HG03280 (cell line): ENCODE results near the gene RPS14.
A peak's percentile ranks its signal among the peaks of the same experiment; 100 is the strongest.
"Not testable (repeated sequence)": the region's sequence is repeated elsewhere in the genome, so short reads cannot be mapped to it uniquely, and the experiment has no call there.

ENCODE experiments used
- ATAC-seq: cut with Tn5 transposase; IDR thresholded peaks from one replicate; pipeline ENCODE4 v1.9.1; 2021; ENCODE audit warnings: mild to moderate bottlenecking, moderate library complexity; ENCODE audit not compliant: unreplicated experiment

RPS14 gene

DNA sequence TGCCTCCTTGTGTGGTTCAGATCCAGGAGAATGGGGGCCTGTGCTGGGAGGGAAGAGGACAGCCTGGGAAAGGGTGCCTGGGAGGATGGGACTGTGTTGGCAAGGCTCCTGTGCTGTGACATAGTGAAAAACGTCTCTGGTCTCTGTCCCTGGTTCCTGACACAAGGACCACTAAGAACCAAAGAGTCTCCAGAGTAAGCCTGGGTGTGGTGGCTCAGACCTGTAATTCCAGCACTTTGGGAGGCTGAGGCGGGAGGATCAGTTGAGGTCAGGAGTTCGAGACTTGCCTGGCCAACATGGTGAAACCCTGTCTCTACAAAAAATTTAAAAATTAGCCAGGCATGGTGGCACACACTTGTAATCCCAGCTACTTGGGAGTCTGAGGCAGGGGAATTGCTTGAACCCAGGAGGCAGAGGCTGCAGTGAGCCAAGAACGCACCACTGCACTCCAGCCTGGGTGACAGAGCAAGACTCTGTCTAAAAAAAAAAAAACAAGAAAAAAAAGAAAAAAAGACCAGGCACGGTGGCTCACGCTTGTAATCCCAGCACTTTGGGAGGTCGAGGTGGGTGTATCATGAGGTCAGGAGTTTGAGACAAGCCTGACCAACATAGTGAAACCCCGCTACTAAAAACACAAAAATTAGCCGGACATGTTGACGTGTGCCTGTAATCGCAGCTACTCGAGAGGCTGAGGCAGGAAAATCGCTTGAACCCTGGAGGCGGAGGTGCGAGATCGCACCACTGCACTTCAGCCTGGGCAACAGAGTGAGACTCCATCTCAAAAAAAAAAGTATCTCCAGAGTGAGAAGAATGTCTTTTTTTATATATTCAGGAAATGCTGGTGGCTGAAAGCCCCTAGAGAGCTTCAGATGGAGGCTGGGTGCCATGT, 35.4 kb downstream of the RPS14 start:
- ATAC-seq: not testable (repeated sequence)

- no peak for ATAC-seq
These were observed 36.2 kb downstream of the RPS14 start for GRCh38 chr5:150413176-150413901.

GRCh38 chr5:150412319-150413175, 37.0 kb downstream of the RPS14 start, which contains the start of gene CD74:
CD74 (minus strand) TSS chr5:150412910; CDS start chr5:150412749, 161 bp downstream.
- peak; percentile 68 for ATAC-seq

- ATAC-seq: peak; percentile 25
These were observed 38.1 kb downstream of the RPS14 start for GRCh38 chr5:150411245-150411979.

- ATAC-seq: peak; percentile 23
These were observed 38.9 kb downstream of the RPS14 start for GRCh38 chr5:150410524-150411244.

DNA sequence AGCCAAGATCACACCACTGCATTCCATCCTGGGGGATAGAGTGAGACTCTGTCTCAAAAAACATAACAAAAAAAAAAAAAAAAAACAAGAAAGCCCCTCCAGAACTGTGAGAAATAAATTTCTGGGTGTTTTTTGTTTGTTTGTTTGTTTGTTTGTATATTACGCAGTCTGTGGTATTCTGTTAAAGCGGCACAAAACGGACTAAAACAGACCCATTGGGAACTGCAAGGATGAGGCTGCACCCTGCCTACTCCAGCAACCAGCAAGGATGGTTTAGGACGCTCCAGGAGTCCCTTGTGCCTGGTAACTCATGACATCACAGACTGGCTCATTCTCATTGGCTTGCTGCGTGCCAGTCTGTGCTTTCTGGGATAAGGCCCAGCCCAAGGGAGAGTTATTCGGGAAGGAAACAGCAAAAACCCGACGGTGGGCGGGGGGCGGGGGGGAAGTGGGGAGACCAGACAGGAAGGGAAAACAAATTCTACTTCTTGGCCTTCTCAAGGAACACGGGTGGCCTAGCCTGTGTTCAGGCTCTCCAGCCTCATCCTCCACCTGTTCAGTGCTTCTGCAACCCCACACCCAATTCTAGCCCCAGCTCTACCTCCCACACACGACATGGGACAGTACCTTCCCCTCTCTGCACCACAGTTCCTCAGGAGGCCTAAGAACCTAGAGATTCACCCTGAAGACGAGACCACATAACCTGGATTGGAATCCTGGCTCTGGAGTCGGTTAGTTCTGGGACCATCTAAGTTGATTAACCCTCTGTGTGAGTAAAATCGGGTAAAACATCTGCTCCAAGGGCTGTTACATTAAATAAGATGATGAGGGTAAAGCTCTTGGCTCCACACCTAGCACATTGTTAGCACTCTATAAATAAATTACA, 39.7 kb downstream of the RPS14 start:
- ATAC-seq: peak; percentile 36

- ATAC-seq: no peak
These were observed 41.2 kb downstream of the RPS14 start for GRCh38 chr5:150408231-150408943.

GRCh38 chr5:150407096-150407720, 42.3 kb downstream of the RPS14 start:
- ATAC-seq: no peak

- ATAC-seq: no peak
These were observed 42.8 kb downstream of the RPS14 start for GRCh38 chr5:150406723-150407095.

GRCh38 chr5:150406103-150406722, 43.3 kb downstream of the RPS14 start:
- ATAC-seq: no peak

DNA sequence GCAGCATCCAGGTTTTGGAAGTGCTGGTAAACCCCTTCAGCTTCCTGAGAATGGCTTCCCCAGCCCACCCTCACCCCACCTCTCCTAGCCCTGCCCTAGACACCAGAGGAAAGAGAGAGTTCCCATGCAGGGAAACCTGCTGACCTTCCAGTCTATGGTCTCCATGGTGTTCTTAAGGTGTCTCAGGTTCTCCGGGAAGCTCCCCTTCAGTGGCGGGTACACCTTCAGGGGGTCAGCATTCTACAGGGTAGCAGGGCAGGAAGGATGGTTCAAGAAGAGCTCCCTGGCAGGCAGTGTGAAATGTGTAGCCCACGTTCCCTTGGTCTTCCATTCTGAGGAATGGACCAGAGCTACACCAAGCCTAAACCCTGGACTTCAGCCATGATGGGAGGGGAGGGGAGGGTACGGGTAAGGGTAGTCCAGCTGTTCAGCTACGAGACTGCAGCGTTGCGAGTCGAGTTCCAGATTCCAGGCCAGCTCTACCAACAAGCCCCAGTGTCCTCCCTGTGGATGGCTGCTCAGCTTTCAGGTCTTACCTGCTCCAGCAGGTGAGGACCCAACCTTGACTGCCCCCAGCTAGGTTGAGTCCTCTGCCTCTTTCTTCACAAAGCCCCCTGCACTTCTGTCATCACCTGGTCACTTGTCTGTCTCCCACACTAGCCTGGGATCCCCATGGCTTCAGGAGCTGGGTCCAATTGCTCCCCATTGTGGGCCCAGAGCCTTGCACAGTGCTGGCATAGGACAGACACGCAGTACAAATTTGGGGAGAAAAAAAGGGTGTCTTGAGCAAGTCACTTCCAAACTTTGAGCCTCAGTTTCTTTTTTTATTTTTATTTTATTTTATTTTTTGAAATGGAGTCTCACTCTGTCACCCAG, 44.4 kb downstream of the RPS14 start:
- no peak for ATAC-seq

GRCh38 chr5:150404535-150404934, 45.0 kb downstream of the RPS14 start:
- no peak for ATAC-seq

DNA sequence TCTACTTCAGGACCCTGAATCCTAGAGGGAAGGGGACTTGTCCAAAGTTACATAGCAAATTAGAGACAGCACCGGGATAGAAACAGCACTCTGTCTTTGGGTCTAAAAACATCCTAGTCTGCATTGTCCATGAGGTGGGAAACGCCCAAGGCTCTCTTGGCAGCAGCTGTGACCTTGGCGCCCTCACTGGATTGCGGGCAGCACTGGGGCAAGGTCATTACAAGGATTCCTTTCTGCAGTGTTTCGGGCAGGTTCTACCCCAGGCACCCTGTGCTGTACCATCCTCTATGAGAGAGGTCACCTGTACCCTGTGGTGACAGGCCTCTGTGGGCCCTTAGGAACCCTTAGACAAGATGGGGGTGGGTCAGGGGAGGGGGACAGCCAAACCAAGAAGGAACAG, 45.4 kb downstream of the RPS14 start:
- no peak for ATAC-seq

DNA sequence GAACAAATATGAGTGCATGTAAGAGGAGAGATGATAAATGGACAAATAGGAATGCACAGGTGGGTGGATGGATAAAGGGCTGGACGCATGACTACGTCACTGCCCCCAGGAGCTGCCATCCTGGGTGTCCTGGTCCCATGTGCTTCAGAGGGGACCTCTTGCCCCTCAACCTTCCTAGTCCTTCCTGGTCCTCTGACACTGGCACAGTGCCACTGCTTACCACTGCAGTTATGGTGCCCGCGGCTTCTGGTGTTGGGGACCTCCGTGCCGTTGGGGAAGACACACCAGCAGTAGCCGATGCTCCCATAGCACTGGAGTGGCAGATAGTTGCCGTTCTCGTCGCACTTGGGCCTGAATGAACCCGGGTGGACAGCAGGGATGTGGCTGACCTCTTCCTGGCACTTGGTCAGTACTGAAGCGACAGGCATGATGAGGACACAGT, 46.6 kb downstream of the RPS14 start:
- no peak for ATAC-seq

- no peak for ATAC-seq
These were observed 47.2 kb downstream of the RPS14 start for GRCh38 chr5:150402229-150402773.
